Measurements from ENCODE around the gene ALDOA.

- TF ChIP-seq POLR2A (IDR thresholded peaks at IDR 0.05) (no peak), POLR2AphosphoS5 (IDR thresholded peaks at IDR 0.05) (no peak)
Measured at GRCh38 chr16:30064729-30065101, 845 bp upstream of the ALDOA start.
